Astrocyte (in vitro differentiated cells and primary cell): ENCODE results near the gene PACRG. TPM values are rescaled to one million over a fixed set of nuclear protein-coding genes. Genes with fewer than 3 reads are reported as not detected.

Source experiments
- DNase-seq: peaks from one replicate; pipeline ENCODE4 v3.0.0-alpha.2; 2010; ENCODE audit warnings: low read depth
- FAIRE-seq: peaks from 2 replicates; lab custom pipeline; 2011; peaks lifted over from hg19 to GRCh38; lab: Jason Lieb, UNC
- H2AFZ ChIP-seq: 2 replicates; pipeline ENCODE4 v1.6.0; 2012; ENCODE audit warnings: low read depth, low read length, inconsistent platforms
- H3K27ac ChIP-seq: 2 replicates; pipeline ENCODE4 v1.5.1; 2011; ENCODE audit warnings: low read depth, low read length, inconsistent platforms
- H3K27me3 ChIP-seq: 2 replicates; pipeline ENCODE4 v1.6.0; 2011; ENCODE audit warnings: low read length, inconsistent platforms; ENCODE audit not compliant: insufficient read depth
- H3K36me3 ChIP-seq: 2 replicates; pipeline ENCODE4 v1.5.1; 2011; ENCODE audit warnings: low read length, inconsistent platforms; ENCODE audit not compliant: insufficient read depth
- H3K4me1 ChIP-seq: 2 replicates; pipeline ENCODE4 v1.5.1; 2011; ENCODE audit warnings: low read length, inconsistent platforms; ENCODE audit not compliant: insufficient read depth
- H3K4me2 ChIP-seq: 2 replicates; pipeline ENCODE4 v1.6.0; 2012; ENCODE audit warnings: low read length, inconsistent platforms
- H3K4me3 ChIP-seq: 2 replicates; pipeline ENCODE4 v1.5.1; 2011; ENCODE audit warnings: low read depth, mild to moderate bottlenecking, low read length, inconsistent platforms; ENCODE audit not compliant: insufficient read depth
- H3K79me2 ChIP-seq: 2 replicates; pipeline ENCODE4 v1.6.0; 2012; ENCODE audit warnings: mild to moderate bottlenecking, low read length, inconsistent platforms; ENCODE audit not compliant: insufficient read depth
- H3K9ac ChIP-seq: 2 replicates; pipeline ENCODE4 v1.6.0; 2012; ENCODE audit warnings: mild to moderate bottlenecking, low read length, inconsistent platforms
- H3K9me3 ChIP-seq: 2 replicates; pipeline ENCODE4 v1.5.1; 2012; ENCODE audit warnings: low read depth, mild to moderate bottlenecking, low read length, inconsistent platforms; ENCODE audit not compliant: insufficient read depth
- H4K20me1 ChIP-seq: 2 replicates; pipeline ENCODE4 v1.6.0; 2012; ENCODE audit warnings: low read length, inconsistent platforms; ENCODE audit not compliant: insufficient read depth
- H3K27ac Mint-ChIP-seq: one replicate; pipeline ENCODE4 v1.8.0; 2021; ENCODE audit warnings: mild to moderate bottlenecking, mixed read lengths; ENCODE audit not compliant: unreplicated experiment
- H3K27me3 Mint-ChIP-seq: one replicate; pipeline ENCODE4 v1.8.0; 2021; ENCODE audit warnings: low read depth, mixed read lengths; ENCODE audit not compliant: unreplicated experiment
- H3K36me3 Mint-ChIP-seq: one replicate; pipeline ENCODE4 v1.8.0; 2021; ENCODE audit warnings: low read depth, mixed read lengths; ENCODE audit not compliant: unreplicated experiment
- H3K4me1 Mint-ChIP-seq: one replicate; pipeline ENCODE4 v1.8.0; 2021; ENCODE audit warnings: low read depth, mixed read lengths; ENCODE audit not compliant: unreplicated experiment
- H3K4me3 Mint-ChIP-seq: one replicate; pipeline ENCODE4 v1.8.0; 2021; ENCODE audit warnings: mild to moderate bottlenecking, moderate library complexity, mixed read lengths; ENCODE audit not compliant: unreplicated experiment
- H3K9me3 Mint-ChIP-seq: one replicate; pipeline ENCODE4 v1.8.0; 2021; ENCODE audit warnings: mild to moderate bottlenecking, mixed read lengths; ENCODE audit not compliant: unreplicated experiment
- EZH2 ChIP-seq: IDR thresholded peaks from 2 replicates; pipeline ENCODE4 v1.6.1; 2012; ENCODE audit warnings: mild to moderate bottlenecking, low read length, inconsistent platforms; ENCODE audit not compliant: insufficient read depth
- total RNA-seq: library from RNA; stranded (reverse); gene quantifications from 2 replicates; pipeline ENCODE4 v1.2.1, GENCODE V29; 2021
- TF ChIP-seq, protein P1 (sequence below): IDR thresholded peaks from 2 replicates; pipeline ENCODE4 v1.5.1; 2011; ENCODE audit warnings: low read depth, mild to moderate bottlenecking, inconsistent platforms, low read length, moderate library complexity; ENCODE audit not compliant: insufficient read depth

The PACRG gene
- total RNA-seq, 1 donor from 2014 or later: not detected

DNA sequence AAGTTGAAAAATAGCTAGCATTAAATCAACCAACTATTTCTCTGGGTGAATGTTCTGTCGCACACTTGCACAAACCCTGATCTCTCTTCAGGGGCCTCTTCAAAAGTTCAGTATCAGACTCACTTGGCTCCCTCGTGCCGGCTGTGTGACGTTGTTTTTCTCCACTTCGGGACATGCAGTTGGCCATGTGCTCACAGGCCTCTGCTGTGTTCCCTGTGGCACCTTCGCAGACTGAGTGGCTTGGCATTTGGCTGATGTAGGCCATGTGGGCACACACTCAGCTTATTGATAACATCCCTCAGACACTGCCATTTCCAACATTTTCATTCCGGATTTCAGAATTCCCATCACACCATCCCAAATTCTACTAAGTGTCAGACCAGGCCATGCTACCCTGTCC lies 49.3 kb downstream of the PACRG start:
- TF ChIP-seq, protein P1, sequence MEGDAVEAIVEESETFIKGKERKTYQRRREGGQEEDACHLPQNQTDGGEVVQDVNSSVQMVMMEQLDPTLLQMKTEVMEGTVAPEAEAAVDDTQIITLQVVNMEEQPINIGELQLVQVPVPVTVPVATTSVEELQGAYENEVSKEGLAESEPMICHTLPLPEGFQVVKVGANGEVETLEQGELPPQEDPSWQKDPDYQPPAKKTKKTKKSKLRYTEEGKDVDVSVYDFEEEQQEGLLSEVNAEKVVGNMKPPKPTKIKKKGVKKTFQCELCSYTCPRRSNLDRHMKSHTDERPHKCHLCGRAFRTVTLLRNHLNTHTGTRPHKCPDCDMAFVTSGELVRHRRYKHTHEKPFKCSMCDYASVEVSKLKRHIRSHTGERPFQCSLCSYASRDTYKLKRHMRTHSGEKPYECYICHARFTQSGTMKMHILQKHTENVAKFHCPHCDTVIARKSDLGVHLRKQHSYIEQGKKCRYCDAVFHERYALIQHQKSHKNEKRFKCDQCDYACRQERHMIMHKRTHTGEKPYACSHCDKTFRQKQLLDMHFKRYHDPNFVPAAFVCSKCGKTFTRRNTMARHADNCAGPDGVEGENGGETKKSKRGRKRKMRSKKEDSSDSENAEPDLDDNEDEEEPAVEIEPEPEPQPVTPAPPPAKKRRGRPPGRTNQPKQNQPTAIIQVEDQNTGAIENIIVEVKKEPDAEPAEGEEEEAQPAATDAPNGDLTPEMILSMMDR: no peak
- no peak for TF ChIP-seq EZH2
- no peaks in the 10 kb centered on the region for H3K4me1 ChIP-seq
- no peak overlapping the region for H2AFZ ChIP-seq
- H3K9me3 ChIP-seq: no peaks in the 10 kb centered on the region
- no peaks in the 10 kb centered on the region for H4K20me1 ChIP-seq
- H3K36me3 Mint-ChIP-seq: no peaks in the 10 kb centered on the region
- H3K9ac ChIP-seq: no peak overlapping the region
- no peaks in the 10 kb centered on the region for H3K27me3 Mint-ChIP-seq
- no peak overlapping the region for H3K4me2 ChIP-seq
- H3K4me3 ChIP-seq: no peak overlapping the region
- DNase-seq (no peak), FAIRE-seq (no peak)
- no peaks in the 10 kb centered on the region for H3K27me3 ChIP-seq
- H3K4me1 Mint-ChIP-seq: no peaks in the 10 kb centered on the region
- H3K9me3 Mint-ChIP-seq: no peaks in the 10 kb centered on the region
- H3K27ac Mint-ChIP-seq: no peak overlapping the region
- no peak overlapping the region for H3K4me3 Mint-ChIP-seq
- H3K36me3 ChIP-seq: no peaks in the 10 kb centered on the region
- H3K27ac ChIP-seq: no peak overlapping the region
- no peaks in the 10 kb centered on the region for H3K79me2 ChIP-seq

DNA sequence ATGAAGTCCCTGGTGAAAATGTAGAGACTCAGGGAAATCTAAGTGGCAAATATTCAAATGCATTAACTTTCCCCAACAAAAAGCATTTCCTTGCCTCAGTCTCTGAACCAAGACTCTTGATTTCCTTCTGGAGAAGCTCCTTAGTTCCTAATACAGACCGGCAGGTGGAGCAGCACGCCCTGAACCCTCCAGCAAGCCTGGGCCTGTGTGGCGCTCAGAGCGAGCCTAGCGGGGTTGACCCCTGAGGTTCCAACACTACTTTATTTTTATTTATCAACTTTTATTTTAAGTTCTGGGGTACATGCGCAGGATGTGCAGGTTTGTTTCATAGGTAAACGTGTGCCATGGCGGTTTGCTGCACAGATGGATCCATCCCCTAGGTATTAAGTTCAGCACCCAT lies 50.8 kb downstream of the PACRG start:
- H3K27me3 Mint-ChIP-seq: no peaks in the 10 kb centered on the region
- Histone ChIP-seq H3K4me3 (no peak overlapping the region), H3K9me3 (no peaks in the 10 kb centered on the region), H2AFZ (no peak overlapping the region), H3K4me2 (no peak overlapping the region), H3K27me3 (no peaks in the 10 kb centered on the region), H3K36me3 (no peaks in the 10 kb centered on the region), H3K79me2 (no peaks in the 10 kb centered on the region), H3K9ac (no peak overlapping the region), H3K4me1 (no peaks in the 10 kb centered on the region), H3K27ac (no peak overlapping the region), H4K20me1 (no peaks in the 10 kb centered on the region)
- H3K4me1 Mint-ChIP-seq: no peaks in the 10 kb centered on the region
- FAIRE-seq (no peak), DNase-seq (no peak)
- no peaks in the 10 kb centered on the region for H3K9me3 Mint-ChIP-seq
- no peak for TF ChIP-seq EZH2
- TF ChIP-seq, protein P1: no peak
- no peak overlapping the region for H3K4me3 Mint-ChIP-seq
- no peak overlapping the region for H3K27ac Mint-ChIP-seq
- no peaks in the 10 kb centered on the region for H3K36me3 Mint-ChIP-seq

DNA sequence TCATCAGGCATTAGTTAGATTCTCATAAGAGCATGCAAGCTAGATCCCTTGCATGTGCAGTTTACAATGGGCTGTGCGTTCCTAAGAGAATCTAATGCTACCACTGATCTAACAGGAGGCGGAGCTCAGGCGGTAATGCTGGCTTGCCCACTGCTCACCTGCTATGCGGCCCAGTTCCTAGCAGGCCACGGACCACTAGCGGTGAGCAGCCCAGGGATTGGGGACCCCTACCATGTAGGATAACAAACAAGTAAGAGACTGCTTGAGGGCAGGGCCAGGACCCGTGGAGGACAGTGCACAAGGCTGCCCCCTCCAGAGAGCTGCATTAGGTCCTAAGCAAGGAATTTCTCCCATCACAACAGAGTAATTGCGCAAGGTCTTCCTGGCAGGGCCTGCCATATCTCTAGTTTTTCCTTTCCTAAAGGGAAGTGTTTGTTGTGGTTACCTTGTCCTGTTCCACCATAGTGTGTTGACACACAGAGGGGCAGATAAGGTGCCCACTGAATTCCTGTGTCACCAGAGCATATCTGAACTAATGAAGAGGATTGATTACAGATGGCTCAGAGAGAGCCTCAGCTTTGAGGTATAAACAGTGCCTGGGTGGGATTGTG lies 58.0 kb downstream of the PACRG start:
- Mint-ChIP-seq H3K4me3 (no peak overlapping the region), H3K36me3 (no peaks in the 10 kb centered on the region), H3K27me3 (no peaks in the 10 kb centered on the region), H3K9me3 (no peaks in the 10 kb centered on the region), H3K4me1 (no peaks in the 10 kb centered on the region), H3K27ac (no peak overlapping the region)
- Histone ChIP-seq H3K4me3 (no peak overlapping the region), H3K9ac (no peak overlapping the region), H3K27ac (no peak overlapping the region), H3K27me3 (no peaks in the 10 kb centered on the region), H4K20me1 (no peaks in the 10 kb centered on the region), H3K4me2 (no peak overlapping the region), H3K9me3 (no peaks in the 10 kb centered on the region), H2AFZ (no peak overlapping the region), H3K36me3 (no peaks in the 10 kb centered on the region), H3K79me2 (no peaks in the 10 kb centered on the region), H3K4me1 (no peaks in the 10 kb centered on the region)
- no peak for TF ChIP-seq EZH2
- TF ChIP-seq, protein P1: no peak
- FAIRE-seq (no peak), DNase-seq (no peak)
